IMR-90 (cell line): ENCODE data around the gene SMOC1.

Source experiments
- BHLHE40 ChIP-seq: fragments of 150-350 bp; IDR thresholded peaks from 2 replicates; pipeline ENCODE4 v1.6.1; 2016; ENCODE audit warnings: mild to moderate bottlenecking, low read depth, low read length
- CTCF ChIP-seq: conservative IDR thresholded peaks from 2 replicates; pipeline ENCODE4 v1.5.1; 2012; ENCODE audit warnings: mild to moderate bottlenecking, low read depth, low read length, improper control_type of control experiment
- POLR2A ChIP-seq: IDR thresholded peaks from 2 replicates; pipeline ENCODE4 v1.6.1; 2012; ENCODE audit warnings: mild to moderate bottlenecking, low read depth, low read length
- RCOR1 ChIP-seq: IDR thresholded peaks from 2 replicates; pipeline ENCODE4 v1.6.1; 2012; ENCODE audit warnings: mild to moderate bottlenecking, low read length, improper control_type of control experiment; ENCODE audit not compliant: insufficient replicate concordance
- SMC3 ChIP-seq: fragments of 150-350 bp; IDR thresholded peaks from 2 replicates; pipeline ENCODE4 v1.6.1; 2016; ENCODE audit warnings: low read depth, mild to moderate bottlenecking, antibody characterized with exemption, low read length, moderate library complexity

- TF ChIP-seq SMC3 (no peak), CTCF (no peak), BHLHE40 (no peak), RCOR1 (no peak), POLR2A (no peak)
Observed at GRCh38 chr14:70005281-70005805, 126.1 kb downstream of the SMOC1 start.
